Ovary (tissue), 9 donors: ENCODE measurements around the gene ZFAND2A. TPM values are rescaled to one million over a fixed set of nuclear protein-coding genes. Genes with fewer than 3 reads are reported as not detected.
A peak's percentile ranks its signal among the peaks of the same experiment; 100 is the strongest.
"Not testable (repeated sequence)": the region's sequence is repeated elsewhere in the genome, so short reads cannot be mapped to it uniquely, and the experiment has no call there.

Source experiments
- DNase-seq, 5 donors: peaks; one replicate each; pipeline ENCODE4 v3.0.0-alpha.2; 2019 to 2020
- H3K27ac ChIP-seq, 2 donors: fragments of 200-600 bp; one replicate each; pipeline versions ENCODE4 v1.5.1 to v1.8.0; 2019 to 2022
- H3K27me3 ChIP-seq: fragments of 200-600 bp; one replicate; pipeline ENCODE4 v1.8.0; 2022
- H3K36me3 ChIP-seq: fragments of 200-600 bp; sonication (generic); one replicate; pipeline ENCODE4 v1.5.1; 2019
- H3K4me1 ChIP-seq: one replicate; pipeline ENCODE4 v1.8.1; 2013; ENCODE audit warnings: mild to moderate bottlenecking, moderate library complexity; ENCODE audit not compliant: insufficient read depth
- H3K4me3 ChIP-seq: fragments of 200-600 bp; sonication (generic); one replicate; pipeline ENCODE4 v1.5.1; 2017
- H3K9me3 ChIP-seq, 2 donors: fragments of 200-600 bp in 1 of 2; sonication (generic) in 1 of 2; one replicate each; pipeline versions ENCODE4 v1.5.1 to v1.8.1; 2013 to 2019; ENCODE audit warnings: mild to moderate bottlenecking in 1 of 2, moderate library complexity in 1 of 2
- CTCF ChIP-seq, 3 donors: fragments of 450-650 bp in 2 of 3; fragments of 200-600 bp in 1 of 3; IDR thresholded peaks; one replicate each; pipeline versions ENCODE4 v1.5.1 to v1.8.0; 2016 to 2022; ENCODE audit warnings: antibody characterized with exemption in 3 of 3, mild to moderate bottlenecking in 1 of 3
- EP300 ChIP-seq: sonication (generic); formaldehyde crosslinking; IDR thresholded peaks from one replicate; pipeline ENCODE4 v1.6.1; 2017; ENCODE audit warnings: antibody characterized with exemption
- POLR2A ChIP-seq: fragments of 450-650 bp; IDR thresholded peaks from one replicate; pipeline ENCODE4 v1.6.1; 2017; ENCODE audit warnings: antibody characterized with exemption, mild to moderate bottlenecking, moderate library complexity
- WGBS, 3 donors: extraction: QIAGEN DNeasy Blood & Tissue Kit in 1 of 3; methylation state at CpG; one replicate each; pipeline versions ENCODE4 v1.1.5 to v1.1.7; 2013 to 2017; 5-methylcytosine and 5-hydroxymethylcytosine counted together
- intact Hi-C, 4 donors: fragments of 100-400 bp; cut with DNase I; formaldehyde crosslinking; loops; one replicate each; pipeline versions ENCODE4 v1.11.0 to v1.15.1; 2022 to 2023
- polyA plus RNA-seq, 2 donors: library from polyadenylated mRNA; stranded (reverse); fragments of 200-250 nt in 1 of 2; fragments of 350-450 nt in 1 of 2; fragmentation: Illumina TruSeq in 1 of 2; extraction: RNeasy Lipid Tissue Mini Kit (QIAGEN cat#74804) in 1 of 2; gene quantifications; one replicate each; pipeline ENCODE4 v1.2.3, GENCODE V29; 2013 to 2014
- total RNA-seq, 7 donors: library from RNA; depleted of rRNA in 2 of 7; stranded (reverse); fragments of >200 nt in 2 of 7; fragmentation: NEBNext Ultra II Directional in 3 of 7; extraction: Animal tissue kit (Norgen Biotek cat#: 25700) in 3 of 7; gene quantifications; one replicate each; pipeline versions ENCODE4 v1.1.0 to v1.2.4, GENCODE V29; 2016 to 2023
- donor health status: DM: no; HTN: no; CAD: no; lungs with moderate emphysema.
- donor health status: DM: no; HTN: no; CAD: no.
- donor health status: Bipolar disorder and iron deficiency.
- donor health status: DM: yes; HTN: yes; CAD: no.
- donor health status: DM: no; HTN: no; CAD: no.
- donor health status: DM: yes; HTN: yes; CAD: no.

ZFAND2A gene
- total and polyA plus RNA-seq, 9 donors: 8.1 to 34.9 (median 18.2) TPM

- no peaks in the 10 kb centered on the region for H3K36me3 ChIP-seq
- no peaks in the 10 kb centered on the region for H3K27me3 ChIP-seq
- TF ChIP-seq POLR2A (no peak), CTCF (IDR thresholded peaks at IDR 0.05) (no peak), EP300 (no peak)
- H3K4me1 ChIP-seq: no peaks in the 10 kb centered on the region
- DNase-seq: no peak
- 73 to 77% (median 74%) methylated on average over 15 of the region's 15 CpGs for WGBS, 3 donors
- intact Hi-C loops: no loop called here
- H3K4me3 ChIP-seq: no peak overlapping the region
- no peak overlapping the region for H3K27ac ChIP-seq
- H3K9me3 ChIP-seq: no peaks in the 10 kb centered on the region
These were observed 41.9 kb upstream of the ZFAND2A start for GRCh38 chr7:1201916-1202315.

GRCh38 chr7:1200045-1200444, 40.0 kb upstream of the ZFAND2A start:
- no peak overlapping the region for H3K4me3 ChIP-seq
- no peaks in the 10 kb centered on the region for H3K36me3 ChIP-seq
- no peaks in the 10 kb centered on the region for H3K9me3 ChIP-seq
- peak in 1 of 5 donors; percentile 39 for DNase-seq
- no peak overlapping the region for H3K27ac ChIP-seq
- H3K27me3 ChIP-seq: no peaks in the 10 kb centered on the region
- TF ChIP-seq POLR2A (no peak), EP300 (no peak), CTCF (IDR thresholded peaks at IDR 0.05) (no peak)
- intact Hi-C loops: no loop called here
- WGBS, 3 donors: 17 to 31% (median 22%) methylated on average over 19 of the region's 19 CpGs
- H3K4me1 ChIP-seq: no peaks in the 10 kb centered on the region

GRCh38 chr7:1197997-1198625, 38.1 kb upstream of the ZFAND2A start:
- Histone ChIP-seq H3K4me3 (no peak overlapping the region), H3K9me3 (no peaks in the 10 kb centered on the region), H3K27me3 (no peaks in the 10 kb centered on the region), H3K4me1 (no peaks in the 10 kb centered on the region), H3K27ac (no peak overlapping the region), H3K36me3 (no peaks in the 10 kb centered on the region)
- intact Hi-C loops: no loop called here
- TF ChIP-seq EP300: no peak
- DNase-seq: no peak
- 22 to 29% (median 23%) methylated on average over 15 of the region's 15 CpGs for WGBS, 3 donors

GRCh38 chr7:1196950-1197349, 37.0 kb upstream of the ZFAND2A start:
- Histone ChIP-seq H3K4me3 (no peak overlapping the region), H3K9me3 (no peaks in the 10 kb centered on the region), H3K27me3 (no peaks in the 10 kb centered on the region), H3K36me3 (no peaks in the 10 kb centered on the region), H3K27ac (no peak overlapping the region), H3K4me1 (no peaks in the 10 kb centered on the region)
- no peak for DNase-seq
- 83 to 88% (median 85%) methylated on average over 6 of the region's 6 CpGs for WGBS, 3 donors
- no peak for TF ChIP-seq EP300
- no peak for TF ChIP-seq CTCF (IDR thresholded peaks at IDR 0.05)
- no peak for TF ChIP-seq POLR2A
- intact Hi-C loops: no loop called here

GRCh38 chr7:1196441-1196840, 36.4 kb upstream of the ZFAND2A start:
- H3K36me3 ChIP-seq, H3K27me3 ChIP-seq, H3K9me3 ChIP-seq, H3K4me1 ChIP-seq, H3K4me3 ChIP-seq, intact Hi-C loops, H3K27ac ChIP-seq, DNase-seq: not testable (repeated sequence)
- WGBS, 3 donors: 4% methylated on average over 2 of the region's 4 CpGs; no CpG with 5 or more reads in 2 of the 3 donors
